ENCODE data around the gene FRAT1. TPM values are rescaled to one million over a fixed set of nuclear protein-coding genes. Genes with fewer than 3 reads are reported as not detected.

Gene FRAT1
- polyA plus RNA-seq, 4 donors, result 2.9 to 4.1 (median 3.8) TPM

DNA sequence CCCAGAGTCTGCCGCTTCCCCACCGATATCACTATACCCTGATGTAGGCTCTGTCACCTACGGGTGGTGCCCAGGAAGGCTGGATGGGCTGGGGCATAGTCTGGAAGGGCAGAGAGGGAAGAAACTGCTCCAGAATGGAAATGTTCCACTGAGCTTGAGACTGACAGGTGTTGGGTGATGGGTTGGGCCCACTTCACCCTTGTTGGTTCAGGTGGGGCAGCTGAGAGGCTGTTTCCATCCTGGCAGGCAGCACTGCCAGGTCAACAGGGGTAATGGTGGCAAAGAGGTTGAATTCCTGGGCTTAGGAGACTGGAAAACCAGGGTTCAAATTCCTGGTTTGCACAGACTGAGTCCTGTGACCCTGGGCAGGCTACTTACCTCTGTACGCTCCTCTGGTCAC, 44.0 kb downstream of the FRAT1 start:
- DNase-seq (ENCODE audit: low read depth in 4 of 4, low spot score in 3 of 4), result no peak

DNA sequence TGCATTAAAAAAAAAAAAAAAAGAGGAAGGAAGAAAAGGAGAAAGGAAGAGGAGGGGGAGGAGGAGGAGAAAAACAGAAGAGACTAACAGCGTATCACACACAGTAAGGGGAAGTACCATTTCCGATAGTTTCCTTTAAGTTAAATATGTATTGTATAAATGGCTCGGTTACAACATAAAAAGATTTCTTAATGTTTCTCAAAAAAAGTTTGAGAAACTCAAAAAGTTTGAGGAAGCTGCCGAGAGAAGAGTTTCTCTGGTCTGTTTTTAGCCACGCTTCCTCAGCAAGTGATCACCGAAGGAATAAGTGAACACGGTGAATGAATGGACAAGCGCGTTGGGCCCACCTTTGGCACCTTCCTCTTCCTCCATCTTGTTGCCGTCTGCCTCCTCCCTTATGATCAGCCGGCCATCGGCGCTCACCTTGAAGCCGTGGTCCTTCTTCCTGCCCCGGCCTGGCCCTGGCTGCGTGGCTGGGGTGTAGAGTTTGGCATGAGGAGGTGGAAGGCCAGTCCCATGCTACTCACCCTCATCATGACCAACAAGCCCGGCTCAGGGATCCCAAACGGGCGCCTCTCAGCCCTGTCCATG, 46.8 kb downstream of the FRAT1 start:
- DNase-seq (ENCODE audit: low read depth in 4 of 4, low spot score in 3 of 4), result no peak

DNA sequence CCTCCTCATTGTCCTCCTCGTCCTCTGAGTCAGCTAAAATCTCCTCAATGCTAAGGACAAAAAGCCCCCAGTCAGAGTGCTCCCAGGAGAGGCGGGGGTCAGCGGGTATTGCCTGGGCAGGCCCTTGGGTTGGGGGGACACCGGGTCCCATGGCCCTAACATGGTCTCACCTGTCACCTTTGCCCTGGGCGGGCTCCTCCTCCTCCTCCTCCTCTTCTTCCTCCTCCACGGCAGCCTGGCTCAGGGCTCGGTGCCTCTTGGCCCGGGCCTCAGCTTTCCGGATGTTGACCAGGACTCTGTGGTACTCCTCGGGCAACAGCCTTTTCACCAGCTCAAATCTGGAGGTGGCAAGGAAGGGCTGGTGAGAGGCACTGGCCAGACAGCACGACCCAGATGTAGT, 47.5 kb downstream of the FRAT1 start:
- no peak for DNase-seq (ENCODE audit: low read depth in 4 of 4, low spot score in 3 of 4)

GRCh38 chr10:97367126-97367649, 48.1 kb downstream of the FRAT1 start:
- no peak for DNase-seq (ENCODE audit: low read depth in 4 of 4, low spot score in 3 of 4)

Other genes starting within 250 kb of the FRAT1 start
- gene SLIT1, start 133.3 kb upstream of the FRAT1 start, polyA plus RNA-seq (ENCODE audit: insufficient read length in 4 of 4), result 1 to 10 TPM; 4.3 to 8.2 (median 6.5) TPM
- 10 to 100 TPM; 20.9 to 37.9 (median 31.1) TPM for gene ARHGAP19, start 26.6 kb upstream of the FRAT1 start, polyA plus RNA-seq (ENCODE audit: insufficient read length in 4 of 4)
- gene FRAT2, start 15.5 kb downstream of the FRAT1 start, polyA plus RNA-seq (ENCODE audit: insufficient read length in 4 of 4), result 10 to 100 TPM in 3 of 4 donors, 1 to 10 TPM in 1; 4.5 to 13.2 (median 12.2) TPM
- 10 to 100 TPM; 14.8 to 28.2 (median 20.7) TPM for gene RRP12, start 82.1 kb downstream of the FRAT1 start, polyA plus RNA-seq (ENCODE audit: insufficient read length in 4 of 4)
- gene PGAM1, start 106.9 kb downstream of the FRAT1 start, polyA plus RNA-seq (ENCODE audit: insufficient read length in 4 of 4), result 100 to 1,000 TPM; 174 to 184 (median 179) TPM
- gene EXOSC1, start 126.7 kb downstream of the FRAT1 start, polyA plus RNA-seq (ENCODE audit: insufficient read length in 4 of 4), result 10 to 100 TPM; 28.7 to 41.0 (median 34.3) TPM
- gene ZDHHC16, start 126.9 kb downstream of the FRAT1 start, polyA plus RNA-seq (ENCODE audit: insufficient read length in 4 of 4), result 10 to 100 TPM; 33.8 to 41.0 (median 38.8) TPM
- gene MMS19, start 179.2 kb downstream of the FRAT1 start, polyA plus RNA-seq (ENCODE audit: insufficient read length in 4 of 4), result 100 to 1,000 TPM in 1 of 4 donors, 10 to 100 TPM in 3; 69.6 to 107 (median 88.2) TPM
- 10 to 100 TPM in 1 of 4 donors, 1 to 10 TPM in 3; 6.2 to 12.7 (median 6.7) TPM for gene UBTD1, start 179.7 kb downstream of the FRAT1 start, polyA plus RNA-seq (ENCODE audit: insufficient read length in 4 of 4)

All from left renal pelvis (tissue), 4 donors.